ENCODE measurements around the gene IGFBP4. TPM values are rescaled to one million over a fixed set of nuclear protein-coding genes. Genes with fewer than 3 reads are reported as not detected.

Gene IGFBP4
- total and polyA plus RNA-seq, 4 donors, result 74.1 to 649 (median 238) TPM

DNA sequence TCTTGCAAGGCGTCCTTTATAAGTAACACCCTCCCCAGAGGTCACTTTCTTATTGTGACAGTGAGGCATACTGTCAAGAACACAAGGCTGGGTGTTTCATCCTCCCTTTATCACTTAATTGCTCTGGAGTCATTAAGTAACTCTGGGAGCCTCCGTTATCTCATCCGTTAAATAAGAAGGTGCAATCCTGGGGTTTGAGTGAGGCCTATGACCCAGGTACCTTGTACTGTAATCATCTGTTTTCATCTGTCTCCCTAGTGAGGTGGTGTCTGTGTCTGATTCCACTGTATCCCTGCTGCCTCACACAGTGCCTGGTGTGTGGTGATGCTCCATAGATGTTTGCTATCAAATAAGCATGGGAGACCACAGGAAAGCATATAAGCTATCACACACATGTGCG lies 40.4 kb downstream of the IGFBP4 start:
- Histone ChIP-seq H3K4me1 (ENCODE audit: control insufficient read depth in 4 of 4, insufficient read depth in 4 of 4, low read length in 3 of 4) (no peaks in the 10 kb centered on the region), H3K4me3 (ENCODE audit: low read depth in 1 of 3, low read length in 3 of 3) (no peak overlapping the region), H3K9ac (ENCODE audit: low read depth in 1 of 2, low read length in 2 of 2) (no peak overlapping the region), H3K27me3 (ENCODE audit: control insufficient read depth in 4 of 4, insufficient read depth in 4 of 4, low read length in 3 of 4) (no peaks in the 10 kb centered on the region), H3K9me3 (ENCODE audit: control insufficient read depth in 4 of 4, low read length in 3 of 4) (no peaks in the 10 kb centered on the region), H3K27ac (ENCODE audit: low read depth in 1 of 2, low read length in 2 of 2) (no peak overlapping the region), H3K36me3 (ENCODE audit: control insufficient read depth in 4 of 4, insufficient read depth in 3 of 4, low read depth in 1 of 4, low read length in 3 of 4) (no peaks in the 10 kb centered on the region)
- TF ChIP-seq RXRA (IDR thresholded peaks at IDR 0.05), result no peak
- no peak for TF ChIP-seq TAF1 (conservative IDR thresholded peaks at IDR 0.05)
- no peak for TF ChIP-seq EGR1 (IDR thresholded peaks at IDR 0.05; ENCODE audit: low read depth in 2 of 2)
- TF ChIP-seq, protein P1, sequence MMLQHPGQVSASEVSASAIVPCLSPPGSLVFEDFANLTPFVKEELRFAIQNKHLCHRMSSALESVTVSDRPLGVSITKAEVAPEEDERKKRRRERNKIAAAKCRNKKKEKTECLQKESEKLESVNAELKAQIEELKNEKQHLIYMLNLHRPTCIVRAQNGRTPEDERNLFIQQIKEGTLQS (IDR thresholded peaks at IDR 0.05), result no peak
- WGBS, result 88% methylated on average over 4 of the region's 4 CpGs
- no peak for DNase-seq (ENCODE audit: low spot score)

- Histone ChIP-seq H3K27me3 (ENCODE audit: control insufficient read depth in 4 of 4, insufficient read depth in 4 of 4, low read length in 3 of 4) (no peaks in the 10 kb centered on the region), H3K4me3 (ENCODE audit: low read depth in 1 of 3, low read length in 3 of 3) (no peak overlapping the region), H3K36me3 (ENCODE audit: control insufficient read depth in 4 of 4, insufficient read depth in 3 of 4, low read depth in 1 of 4, low read length in 3 of 4) (no peaks in the 10 kb centered on the region), H3K4me1 (ENCODE audit: control insufficient read depth in 4 of 4, insufficient read depth in 4 of 4, low read length in 3 of 4) (no peaks in the 10 kb centered on the region), H3K27ac (ENCODE audit: low read depth in 1 of 2, low read length in 2 of 2) (no peak overlapping the region), H3K9ac (ENCODE audit: low read depth in 1 of 2, low read length in 2 of 2) (no peak overlapping the region), H3K9me3 (ENCODE audit: control insufficient read depth in 4 of 4, low read length in 3 of 4) (no peaks in the 10 kb centered on the region)
- no peak for DNase-seq (ENCODE audit: low spot score)
- WGBS, result 86% methylated on average over 18 of the region's 18 CpGs
- no peak for TF ChIP-seq FOXA1 (IDR thresholded peaks at IDR 0.05)
- no peak for TF ChIP-seq JUND (IDR thresholded peaks at IDR 0.05)
- no peak for TF ChIP-seq RXRA (IDR thresholded peaks at IDR 0.05)
- TF ChIP-seq HNF4G (IDR thresholded peaks at IDR 0.05), result no peak
- TF ChIP-seq, protein P1 (IDR thresholded peaks at IDR 0.05), result no peak
- no peak for TF ChIP-seq TAF1 (conservative IDR thresholded peaks at IDR 0.05)
- TF ChIP-seq RAD21 (IDR thresholded peaks at IDR 0.05), result no peak
- no peak for TF ChIP-seq YY1 (IDR thresholded peaks at IDR 0.05)
- no peak for TF ChIP-seq FOXA2 (IDR thresholded peaks at IDR 0.05)
- TF ChIP-seq, protein P2, sequence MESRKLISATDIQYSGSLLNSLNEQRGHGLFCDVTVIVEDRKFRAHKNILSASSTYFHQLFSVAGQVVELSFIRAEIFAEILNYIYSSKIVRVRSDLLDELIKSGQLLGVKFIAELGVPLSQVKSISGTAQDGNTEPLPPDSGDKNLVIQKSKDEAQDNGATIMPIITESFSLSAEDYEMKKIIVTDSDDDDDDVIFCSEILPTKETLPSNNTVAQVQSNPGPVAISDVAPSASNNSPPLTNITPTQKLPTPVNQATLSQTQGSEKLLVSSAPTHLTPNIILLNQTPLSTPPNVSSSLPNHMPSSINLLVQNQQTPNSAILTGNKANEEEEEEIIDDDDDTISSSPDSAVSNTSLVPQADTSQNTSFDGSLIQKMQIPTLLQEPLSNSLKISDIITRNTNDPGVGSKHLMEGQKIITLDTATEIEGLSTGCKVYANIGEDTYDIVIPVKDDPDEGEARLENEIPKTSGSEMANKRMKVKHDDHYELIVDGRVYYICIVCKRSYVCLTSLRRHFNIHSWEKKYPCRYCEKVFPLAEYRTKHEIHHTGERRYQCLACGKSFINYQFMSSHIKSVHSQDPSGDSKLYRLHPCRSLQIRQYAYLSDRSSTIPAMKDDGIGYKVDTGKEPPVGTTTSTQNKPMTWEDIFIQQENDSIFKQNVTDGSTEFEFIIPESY (IDR thresholded peaks at IDR 0.05), result no peak
- no peak for TF ChIP-seq GABPA (IDR thresholded peaks at IDR 0.05 in 1 of 2, conservative IDR thresholded peaks at IDR 0.05 in 1 of 2)
- no peak for TF ChIP-seq MAX (IDR thresholded peaks at IDR 0.05)
- TF ChIP-seq SP1 (IDR thresholded peaks at IDR 0.05), result no peak
- TF ChIP-seq, protein P3, sequence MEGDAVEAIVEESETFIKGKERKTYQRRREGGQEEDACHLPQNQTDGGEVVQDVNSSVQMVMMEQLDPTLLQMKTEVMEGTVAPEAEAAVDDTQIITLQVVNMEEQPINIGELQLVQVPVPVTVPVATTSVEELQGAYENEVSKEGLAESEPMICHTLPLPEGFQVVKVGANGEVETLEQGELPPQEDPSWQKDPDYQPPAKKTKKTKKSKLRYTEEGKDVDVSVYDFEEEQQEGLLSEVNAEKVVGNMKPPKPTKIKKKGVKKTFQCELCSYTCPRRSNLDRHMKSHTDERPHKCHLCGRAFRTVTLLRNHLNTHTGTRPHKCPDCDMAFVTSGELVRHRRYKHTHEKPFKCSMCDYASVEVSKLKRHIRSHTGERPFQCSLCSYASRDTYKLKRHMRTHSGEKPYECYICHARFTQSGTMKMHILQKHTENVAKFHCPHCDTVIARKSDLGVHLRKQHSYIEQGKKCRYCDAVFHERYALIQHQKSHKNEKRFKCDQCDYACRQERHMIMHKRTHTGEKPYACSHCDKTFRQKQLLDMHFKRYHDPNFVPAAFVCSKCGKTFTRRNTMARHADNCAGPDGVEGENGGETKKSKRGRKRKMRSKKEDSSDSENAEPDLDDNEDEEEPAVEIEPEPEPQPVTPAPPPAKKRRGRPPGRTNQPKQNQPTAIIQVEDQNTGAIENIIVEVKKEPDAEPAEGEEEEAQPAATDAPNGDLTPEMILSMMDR (IDR thresholded peaks at IDR 0.05; ENCODE audit: low read depth, low read length, missing input control), result no peak
- no peak for TF ChIP-seq REST (IDR thresholded peaks at IDR 0.05)
- TF ChIP-seq NR2F2 (IDR thresholded peaks at IDR 0.05), result no peak
- TF ChIP-seq HNF4A (conservative IDR thresholded peaks at IDR 0.05), result no peak
These were observed 41.2 kb downstream of the IGFBP4 start for GRCh38 chr17:40484285-40484972.

Measured in liver (tissue), 9 donors.